ENCODE results near the gene ATP10B. TPM values are rescaled to one million over a fixed set of nuclear protein-coding genes. Genes with fewer than 3 reads are reported as not detected.

ATP10B gene
- total RNA-seq, 4 donors from 2014 or later: 0.07 to 0.29 TPM; not detected in 2

DNA sequence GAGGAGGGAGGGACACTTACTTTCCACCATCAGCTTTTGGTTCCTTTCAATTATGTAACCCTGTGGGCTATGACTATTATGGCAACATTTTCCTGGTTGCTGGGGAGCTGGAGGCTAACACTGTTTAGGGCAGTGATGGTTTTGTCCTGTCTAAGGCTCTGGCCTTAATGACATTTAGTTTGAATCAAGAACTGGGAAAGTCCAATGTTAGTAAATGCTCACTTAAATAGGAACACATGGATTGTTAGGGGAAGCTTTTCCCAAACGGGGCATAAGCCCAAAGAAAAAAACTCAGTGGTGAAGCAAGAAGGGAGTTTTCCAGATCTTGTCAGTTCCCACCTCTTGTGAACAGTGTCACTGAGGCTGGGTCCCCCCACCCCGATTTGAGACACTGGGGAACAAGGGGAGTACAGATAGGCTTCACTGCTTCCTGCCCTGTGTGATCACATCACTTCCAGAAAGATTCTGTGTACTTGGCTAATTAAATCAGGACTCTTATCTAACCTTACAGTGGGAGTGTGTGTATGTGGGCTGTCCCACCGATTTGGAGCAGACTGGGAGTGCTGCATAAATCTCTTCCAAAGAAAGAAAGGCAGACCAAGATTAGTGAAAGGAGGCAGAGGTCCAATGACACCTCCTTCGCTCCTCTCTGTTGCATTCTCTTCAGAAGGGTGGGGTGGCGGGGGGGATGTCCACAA, 223.9 kb downstream of the ATP10B start:
- no peak for DNase-seq
- intact Hi-C loops (cut with DNase I; ENCODE audit: low total_unique reads): no loop called here
- no peak overlapping the region for H3K4me3 ChIP-seq
- no peaks in the 10 kb centered on the region for H3K27me3 ChIP-seq
- H3K4me1 ChIP-seq: no peaks in the 10 kb centered on the region
- no peaks in the 10 kb centered on the region for H3K36me3 ChIP-seq
- H3K27ac ChIP-seq: no peak overlapping the region
- H3K9me3 ChIP-seq: no peaks in the 10 kb centered on the region
- TF ChIP-seq, protein P1, sequence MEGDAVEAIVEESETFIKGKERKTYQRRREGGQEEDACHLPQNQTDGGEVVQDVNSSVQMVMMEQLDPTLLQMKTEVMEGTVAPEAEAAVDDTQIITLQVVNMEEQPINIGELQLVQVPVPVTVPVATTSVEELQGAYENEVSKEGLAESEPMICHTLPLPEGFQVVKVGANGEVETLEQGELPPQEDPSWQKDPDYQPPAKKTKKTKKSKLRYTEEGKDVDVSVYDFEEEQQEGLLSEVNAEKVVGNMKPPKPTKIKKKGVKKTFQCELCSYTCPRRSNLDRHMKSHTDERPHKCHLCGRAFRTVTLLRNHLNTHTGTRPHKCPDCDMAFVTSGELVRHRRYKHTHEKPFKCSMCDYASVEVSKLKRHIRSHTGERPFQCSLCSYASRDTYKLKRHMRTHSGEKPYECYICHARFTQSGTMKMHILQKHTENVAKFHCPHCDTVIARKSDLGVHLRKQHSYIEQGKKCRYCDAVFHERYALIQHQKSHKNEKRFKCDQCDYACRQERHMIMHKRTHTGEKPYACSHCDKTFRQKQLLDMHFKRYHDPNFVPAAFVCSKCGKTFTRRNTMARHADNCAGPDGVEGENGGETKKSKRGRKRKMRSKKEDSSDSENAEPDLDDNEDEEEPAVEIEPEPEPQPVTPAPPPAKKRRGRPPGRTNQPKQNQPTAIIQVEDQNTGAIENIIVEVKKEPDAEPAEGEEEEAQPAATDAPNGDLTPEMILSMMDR (IDR thresholded peaks at IDR 0.05): no peak
- TF ChIP-seq POLR2A (IDR thresholded peaks at IDR 0.05): no peak

DNA sequence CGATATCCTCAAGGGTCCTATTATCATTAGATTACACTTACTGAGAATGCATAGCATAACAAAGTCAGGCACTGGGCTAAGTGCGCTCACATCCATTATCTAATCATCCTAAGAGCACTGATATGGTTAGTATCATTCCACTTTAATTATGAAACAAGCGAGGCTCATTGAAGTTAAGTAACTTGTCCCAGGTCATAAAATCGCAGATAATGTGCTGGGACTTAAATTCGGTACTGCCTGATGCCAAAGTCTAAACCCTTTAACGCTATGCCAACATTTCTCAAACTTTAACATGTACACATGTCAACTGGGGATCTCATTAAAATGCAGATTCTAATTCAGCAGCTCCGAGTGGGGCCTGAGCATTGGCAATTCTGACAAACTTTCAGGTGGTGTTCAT, 225.7 kb downstream of the ATP10B start:
- Histone ChIP-seq H3K36me3 (no peaks in the 10 kb centered on the region), H3K27ac (no peak overlapping the region), H3K4me1 (no peaks in the 10 kb centered on the region), H3K4me3 (no peak overlapping the region), H3K9me3 (no peaks in the 10 kb centered on the region), H3K27me3 (no peaks in the 10 kb centered on the region)
- TF ChIP-seq POLR2A (IDR thresholded peaks at IDR 0.05): no peak
- TF ChIP-seq, protein P1 (IDR thresholded peaks at IDR 0.05): no peak
- intact Hi-C loops (cut with DNase I; ENCODE audit: low total_unique reads): no loop called here
- DNase-seq: no peak

DNA sequence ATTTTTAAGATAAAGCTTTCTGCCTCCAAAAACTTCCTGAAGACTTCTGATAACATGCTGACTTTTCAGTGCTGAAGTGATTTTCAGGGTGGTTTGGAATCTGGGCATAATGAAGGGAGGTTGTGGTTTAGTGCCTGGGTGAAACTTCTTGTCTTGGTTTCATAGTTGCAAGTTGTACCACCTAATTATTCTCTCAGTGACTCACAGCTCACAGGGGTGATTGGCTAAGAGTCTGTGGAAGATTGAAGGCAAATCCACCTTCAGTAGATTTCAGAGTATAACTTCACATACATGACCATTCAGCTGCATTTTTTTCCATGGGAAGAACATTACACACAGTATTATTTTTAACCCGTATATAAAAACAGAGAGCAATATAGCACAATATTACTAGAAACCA, 230.5 kb downstream of the ATP10B start:
- H3K4me3 ChIP-seq: no peak overlapping the region
- H3K27me3 ChIP-seq: no peaks in the 10 kb centered on the region
- no peaks in the 10 kb centered on the region for H3K9me3 ChIP-seq
- intact Hi-C loops (cut with DNase I; ENCODE audit: low total_unique reads): no loop called here
- TF ChIP-seq, protein P1 (IDR thresholded peaks at IDR 0.05): no peak
- no peak for TF ChIP-seq POLR2A (IDR thresholded peaks at IDR 0.05)
- no peaks in the 10 kb centered on the region for H3K36me3 ChIP-seq
- DNase-seq: no peak
- H3K27ac ChIP-seq: no peak overlapping the region
- H3K4me1 ChIP-seq: no peaks in the 10 kb centered on the region

DNA sequence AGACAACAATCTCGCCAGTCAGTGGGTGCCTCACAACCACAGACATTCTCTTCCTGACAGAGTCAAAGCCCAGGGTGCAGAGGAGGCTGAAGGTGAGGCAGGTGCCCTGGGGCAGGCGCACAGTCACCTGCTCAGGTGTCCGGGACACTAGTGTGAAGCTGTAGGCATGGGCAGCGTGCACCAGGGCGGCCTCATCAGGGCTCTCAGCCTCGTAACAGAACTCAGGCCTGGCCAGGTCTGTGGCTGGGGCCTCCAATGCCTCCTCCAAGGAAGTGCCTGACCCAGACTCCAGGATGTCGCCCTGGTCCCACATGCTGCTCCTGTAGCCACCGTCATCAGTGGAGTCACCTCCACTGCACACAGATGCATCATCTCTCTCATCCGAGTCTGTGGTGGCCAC, 231.6 kb downstream of the ATP10B start:
- Histone ChIP-seq H3K4me3 (no peak overlapping the region), H3K36me3 (no peaks in the 10 kb centered on the region), H3K4me1 (no peaks in the 10 kb centered on the region), H3K9me3 (no peaks in the 10 kb centered on the region), H3K27ac (no peak overlapping the region), H3K27me3 (no peaks in the 10 kb centered on the region)
- intact Hi-C loops (cut with DNase I; ENCODE audit: low total_unique reads): no loop called here
- no peak for DNase-seq
- TF ChIP-seq, protein P1 (IDR thresholded peaks at IDR 0.05): no peak
- TF ChIP-seq POLR2A (IDR thresholded peaks at IDR 0.05): no peak

DNA sequence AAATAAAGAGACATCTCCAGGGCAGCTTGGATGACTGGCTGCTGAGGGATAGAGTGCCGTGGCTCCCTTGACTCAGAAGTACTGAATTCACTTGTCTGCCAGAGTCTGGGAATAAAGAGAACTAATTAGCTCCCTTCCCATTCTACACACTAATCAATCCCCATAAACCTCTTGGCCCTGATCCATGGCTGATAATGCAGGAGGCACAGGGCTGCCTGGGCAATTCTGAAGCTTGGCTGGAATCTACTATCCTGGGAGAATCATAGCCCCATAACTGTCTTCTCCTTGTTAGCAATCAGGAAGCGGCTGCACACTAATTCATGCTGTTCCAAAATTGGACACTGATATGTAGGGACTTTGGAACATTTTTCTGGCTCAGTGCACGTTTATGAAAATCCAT, 232.6 kb downstream of the ATP10B start:
- H3K27ac ChIP-seq: no peak overlapping the region
- H3K4me1 ChIP-seq: no peaks in the 10 kb centered on the region
- DNase-seq: no peak
- H3K36me3 ChIP-seq: no peaks in the 10 kb centered on the region
- TF ChIP-seq, protein P1 (IDR thresholded peaks at IDR 0.05): no peak
- no peak overlapping the region for H3K4me3 ChIP-seq
- no peaks in the 10 kb centered on the region for H3K9me3 ChIP-seq
- no peaks in the 10 kb centered on the region for H3K27me3 ChIP-seq
- intact Hi-C loops (cut with DNase I; ENCODE audit: low total_unique reads): no loop called here
